HL-60 (cell line): ENCODE data around the gene KIF5A.

Experiments
- CTCF ChIP-seq: IDR thresholded peaks from one replicate; pipeline ENCODE4 v1.5.1; 2011; ENCODE audit warnings: low read length, control low read depth, inconsistent platforms; ENCODE audit not compliant: insufficient read depth
- POLR2AphosphoS5 ChIP-seq: IDR thresholded peaks from 2 replicates; pipeline ENCODE4 v1.6.1; 2012; ENCODE audit warnings: low read depth
- REST ChIP-seq: IDR thresholded peaks from 2 replicates; pipeline ENCODE4 v1.6.1; 2012; ENCODE audit warnings: low read depth; ENCODE audit not compliant: insufficient replicate concordance

- no peak for TF ChIP-seq REST
- no peak for TF ChIP-seq CTCF
- TF ChIP-seq POLR2AphosphoS5: no peak
Measured at GRCh38 chr12:57549909-57550640, at the start of gene KIF5A.
